Gastroesophageal sphincter (tissue), 4 donors: ENCODE results near the gene NPHP4. TPM values are rescaled to one million over a fixed set of nuclear protein-coding genes. Genes with fewer than 3 reads are reported as not detected.

Source experiments
- ATAC-seq: fragments of 150-250 bp; one replicate; pipeline ENCODE4 v1.9.1; 2016; ENCODE audit warnings: mild to moderate bottlenecking, moderate library complexity
- H3K27ac ChIP-seq, 4 donors: fragments of 200-600 bp; sonication (generic) in 3 of 4; 1 replicate in 3 of 4; 2 replicates in 1 of 4; pipeline ENCODE4 v1.5.1; 2016 to 2019
- H3K27me3 ChIP-seq: fragments of 200-600 bp; sonication (generic); one replicate; pipeline ENCODE4 v1.5.1; 2019
- H3K36me3 ChIP-seq, 2 donors: fragments of 200-600 bp; sonication (generic); one replicate each; pipeline ENCODE4 v1.5.1; 2019; ENCODE audit warnings: control low read depth in 1 of 2
- H3K4me1 ChIP-seq, 3 donors: fragments of 200-600 bp; sonication (generic); 1 replicate in 2 of 3; 2 replicates in 1 of 3; pipeline ENCODE4 v1.5.1; 2016 to 2019; ENCODE audit warnings: control low read depth in 2 of 3
- H3K4me3 ChIP-seq, 2 donors: fragments of 200-600 bp; sonication (generic); one replicate each; pipeline ENCODE4 v1.5.1; 2019; ENCODE audit warnings: mild to moderate bottlenecking in 1 of 2, moderate library complexity in 1 of 2
- H3K9me3 ChIP-seq, 3 donors: fragments of 200-600 bp; sonication (generic); one replicate each; pipeline ENCODE4 v1.5.1; 2017 to 2019; ENCODE audit warnings: control low read depth in 2 of 3
- CTCF ChIP-seq, 4 experiments: fragments of 200-600 bp in 2 of 4; fragments of 450-650 bp in 2 of 4; sonication (generic) in 1 of 4; IDR thresholded peaks; one replicate each; pipeline ENCODE4 v1.5.1; 2017 to 2019; ENCODE audit warnings: antibody characterized with exemption in 4 of 4, mild to moderate bottlenecking in 2 of 4, moderate library complexity in 2 of 4
- EP300 ChIP-seq: sonication (generic); formaldehyde crosslinking; IDR thresholded peaks from one replicate; pipeline ENCODE4 v1.6.1; 2017; ENCODE audit warnings: antibody characterized with exemption, mild to moderate bottlenecking
- POLR2A ChIP-seq, 2 donors: fragments of 450-650 bp; IDR thresholded peaks; one replicate each; pipeline ENCODE4 v1.6.1; 2017; ENCODE audit warnings: antibody characterized with exemption in 2 of 2, mild to moderate bottlenecking in 2 of 2, moderate library complexity in 1 of 2
- POLR2AphosphoS5 ChIP-seq: sonication (generic); formaldehyde crosslinking; IDR thresholded peaks from one replicate; pipeline ENCODE4 v1.6.1; 2017; ENCODE audit warnings: antibody characterized with exemption
- WGBS, 2 donors: methylation state at CpG; one replicate each; pipeline ENCODE4 v1.1.5; 2018; ENCODE audit warnings: low coverage in 1 of 2; 5-methylcytosine and 5-hydroxymethylcytosine counted together
- total RNA-seq, 4 donors: library from RNA; depleted of rRNA; stranded (reverse); fragments of >200 nt; gene quantifications; one replicate each; pipeline ENCODE4 v1.1.0, GENCODE V29; 2016

Gene NPHP4
- total RNA-seq, 4 donors from 2014 or later = 5.7 to 9.7 (median 6.2) TPM

- TF ChIP-seq EP300 = no peak
- TF ChIP-seq POLR2AphosphoS5 = no peak
- no peak for TF ChIP-seq POLR2A (IDR thresholded peaks at IDR 0.05)
- no peak for TF ChIP-seq CTCF (IDR thresholded peaks at IDR 0.05)
- 83 to 88% methylated on average over 7 to 9 of the region's 17 CpGs for WGBS, 2 donors
- ATAC-seq = no peak
- H3K4me1 ChIP-seq = no peaks in the 10 kb centered on the region
- H3K9me3 ChIP-seq = no peaks in the 10 kb centered on the region
- no peak overlapping the region for H3K27ac ChIP-seq
- no peaks in the 10 kb centered on the region for H3K27me3 ChIP-seq
- no peak overlapping the region for H3K4me3 ChIP-seq
- H3K36me3 ChIP-seq = peaks cover 0 to 5% of the 10 kb centered on the region in 2 donors
These were observed 20.5 kb upstream of the NPHP4 start for GRCh38 chr1:6012529-6013318.

- Histone ChIP-seq H3K27me3 (no peaks in the 10 kb centered on the region), H3K4me3 (no peak overlapping the region), H3K4me1 (no peaks in the 10 kb centered on the region), H3K36me3 (peaks cover 0 to 5% of the 10 kb centered on the region in 2 donors), H3K9me3 (no peaks in the 10 kb centered on the region), H3K27ac (no peak overlapping the region)
- 87 to 94% methylated on average over 3 of the region's 3 CpGs for WGBS, 2 donors
- ATAC-seq = no peak
- no peak for TF ChIP-seq EP300
These were observed 19.7 kb upstream of the NPHP4 start for GRCh38 chr1:6011946-6012258.

- Histone ChIP-seq H3K27me3 (no peaks in the 10 kb centered on the region), H3K4me1 (no peaks in the 10 kb centered on the region), H3K36me3 (peaks cover 0 to 5% of the 10 kb centered on the region in 2 donors), H3K4me3 (no peak overlapping the region), H3K27ac (no peak overlapping the region), H3K9me3 (no peaks in the 10 kb centered on the region)
- ATAC-seq = no peak
- 88 to 96% methylated on average over 10 to 16 of the region's 19 CpGs for WGBS, 2 donors
- no peak for TF ChIP-seq EP300
- TF ChIP-seq POLR2A (IDR thresholded peaks at IDR 0.05) = no peak
- TF ChIP-seq POLR2AphosphoS5 = no peak
- TF ChIP-seq CTCF (IDR thresholded peaks at IDR 0.05) = no peak
These were observed 19.1 kb upstream of the NPHP4 start for GRCh38 chr1:6011161-6011945.

DNA sequence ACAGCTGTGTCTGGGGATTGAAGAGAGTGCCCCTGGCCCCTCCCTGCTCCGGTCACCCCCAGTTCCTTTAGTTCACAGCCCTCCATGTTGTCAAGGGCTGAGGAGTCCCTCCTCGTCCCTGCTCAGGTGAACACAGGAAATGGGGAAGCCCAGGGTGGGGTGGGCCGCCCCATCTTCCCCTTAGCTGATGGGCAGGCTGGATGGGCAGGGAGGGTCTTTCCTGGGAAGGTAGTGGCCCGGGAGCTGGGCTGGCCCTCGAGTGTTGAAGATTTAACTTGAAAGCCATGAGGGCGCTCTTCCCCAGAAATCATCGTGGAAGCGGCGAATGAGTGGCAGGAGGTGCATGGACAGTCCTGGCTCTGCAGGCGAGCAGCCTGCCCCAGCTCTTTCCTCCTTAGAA is 18.3 kb upstream of the NPHP4 start:
- TF ChIP-seq POLR2AphosphoS5 (no peak), CTCF (IDR thresholded peaks at IDR 0.05) (no peak), POLR2A (IDR thresholded peaks at IDR 0.05) (no peak), EP300 (no peak)
- H3K4me3 ChIP-seq = no peak overlapping the region
- H3K27ac ChIP-seq = no peak overlapping the region
- 80% methylated on average over 1 of the region's 10 CpGs; no CpG with 5 or more reads in 1 of the 2 donors for WGBS, 2 donors
- no peaks in the 10 kb centered on the region for H3K9me3 ChIP-seq
- no peak for ATAC-seq
- no peaks in the 10 kb centered on the region for H3K4me1 ChIP-seq
- H3K27me3 ChIP-seq = no peaks in the 10 kb centered on the region
- peaks cover 0 to 5% of the 10 kb centered on the region in 2 donors for H3K36me3 ChIP-seq

DNA sequence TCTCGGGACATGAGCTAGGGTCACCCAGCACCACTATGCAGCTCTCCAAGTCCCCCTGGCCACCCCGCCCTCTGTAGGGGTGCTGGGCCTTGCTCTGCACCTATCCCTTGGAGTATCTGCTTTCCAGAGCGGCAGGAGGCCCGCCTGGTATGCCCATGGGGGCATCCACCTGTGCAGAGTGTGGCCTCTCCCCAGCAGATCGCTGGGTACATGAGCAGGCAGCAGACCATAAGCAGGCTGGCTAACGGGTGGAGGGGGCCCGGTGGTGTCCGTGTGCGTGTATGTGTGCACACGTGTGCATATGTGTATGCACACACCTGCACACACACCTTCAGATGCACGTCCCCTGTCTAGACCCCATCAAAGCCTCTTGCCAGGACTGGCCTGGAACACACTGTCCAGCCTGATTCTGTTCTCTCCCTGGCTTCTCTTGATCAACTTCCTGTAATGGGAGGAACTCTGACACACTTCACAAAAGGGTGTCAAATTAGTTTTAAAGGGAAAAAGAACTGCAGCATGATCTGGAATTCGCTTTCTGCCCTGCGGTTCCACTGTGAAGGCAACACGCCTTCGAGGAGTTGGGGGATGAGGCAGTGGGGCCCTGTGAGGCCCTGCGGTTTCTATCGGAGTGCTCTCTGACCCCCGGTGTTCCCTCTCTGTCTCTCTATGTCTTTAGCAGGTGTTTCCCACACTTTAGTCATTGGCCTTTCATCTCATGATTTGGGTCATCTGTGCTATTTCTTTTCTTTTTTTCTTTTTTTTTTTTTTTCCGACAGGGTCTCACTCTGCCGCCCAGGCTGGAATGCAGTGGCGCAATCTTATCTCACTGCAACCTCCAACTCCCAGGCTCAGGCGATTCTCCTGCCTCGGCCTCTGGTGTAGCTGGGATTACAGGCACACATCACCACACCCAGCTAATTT is 17.2 kb upstream of the NPHP4 start:
- Histone ChIP-seq H3K4me1 (no peaks in the 10 kb centered on the region), H3K4me3 (no peak overlapping the region), H3K27me3 (no peaks in the 10 kb centered on the region), H3K27ac (no peak overlapping the region), H3K9me3 (no peaks in the 10 kb centered on the region), H3K36me3 (peaks cover 0 to 5% of the 10 kb centered on the region in 2 donors)
- TF ChIP-seq CTCF (IDR thresholded peaks at IDR 0.05) (no peak), EP300 (no peak), POLR2AphosphoS5 (no peak), POLR2A (IDR thresholded peaks at IDR 0.05) (no peak)
- 88% methylated on average over 10 to 14 of the region's 23 CpGs for WGBS, 2 donors
- ATAC-seq = no peak
